ENCODE results near the gene PSMD9.

GRCh38 chr12:121916719-121917118 is 28.1 kb downstream of the PSMD9 start:
- TF ChIP-seq CTCF (IDR thresholded peaks at IDR 0.05) (no peak), POLR2A (IDR thresholded peaks at IDR 0.05) (no peak), POLR2AphosphoS5 (IDR thresholded peaks at IDR 0.05) (no peak)
